IPS-18a (cell line): Measurements from ENCODE around the gene PTPRE.

Experiments used
- H3K27ac ChIP-seq: one replicate; pipeline ENCODE4 v1.5.1; 2013; ENCODE audit warnings: low read length
- H3K27me3 ChIP-seq: one replicate; pipeline ENCODE4 v1.6.1; 2013; ENCODE audit warnings: mild to moderate bottlenecking, low read length; ENCODE audit not compliant: control insufficient read depth, insufficient read depth
- H3K36me3 ChIP-seq: one replicate; pipeline ENCODE4 v1.6.1; 2013; ENCODE audit warnings: low read depth, low read length; ENCODE audit not compliant: control insufficient read depth
- H3K4me1 ChIP-seq: one replicate; pipeline ENCODE4 v1.6.1; 2013; ENCODE audit warnings: low read depth, low read length; ENCODE audit not compliant: control insufficient read depth
- H3K4me3 ChIP-seq: one replicate; pipeline ENCODE4 v1.5.1; 2013; ENCODE audit warnings: low read length
- H3K9ac ChIP-seq: one replicate; pipeline ENCODE4 v1.6.1; 2013; ENCODE audit warnings: mild to moderate bottlenecking, low read length, moderate library complexity
- H3K9me3 ChIP-seq: one replicate; pipeline ENCODE4 v1.6.1; 2013; ENCODE audit warnings: low read depth, low read length; ENCODE audit not compliant: control insufficient read depth

Gene PTPRE

DNA sequence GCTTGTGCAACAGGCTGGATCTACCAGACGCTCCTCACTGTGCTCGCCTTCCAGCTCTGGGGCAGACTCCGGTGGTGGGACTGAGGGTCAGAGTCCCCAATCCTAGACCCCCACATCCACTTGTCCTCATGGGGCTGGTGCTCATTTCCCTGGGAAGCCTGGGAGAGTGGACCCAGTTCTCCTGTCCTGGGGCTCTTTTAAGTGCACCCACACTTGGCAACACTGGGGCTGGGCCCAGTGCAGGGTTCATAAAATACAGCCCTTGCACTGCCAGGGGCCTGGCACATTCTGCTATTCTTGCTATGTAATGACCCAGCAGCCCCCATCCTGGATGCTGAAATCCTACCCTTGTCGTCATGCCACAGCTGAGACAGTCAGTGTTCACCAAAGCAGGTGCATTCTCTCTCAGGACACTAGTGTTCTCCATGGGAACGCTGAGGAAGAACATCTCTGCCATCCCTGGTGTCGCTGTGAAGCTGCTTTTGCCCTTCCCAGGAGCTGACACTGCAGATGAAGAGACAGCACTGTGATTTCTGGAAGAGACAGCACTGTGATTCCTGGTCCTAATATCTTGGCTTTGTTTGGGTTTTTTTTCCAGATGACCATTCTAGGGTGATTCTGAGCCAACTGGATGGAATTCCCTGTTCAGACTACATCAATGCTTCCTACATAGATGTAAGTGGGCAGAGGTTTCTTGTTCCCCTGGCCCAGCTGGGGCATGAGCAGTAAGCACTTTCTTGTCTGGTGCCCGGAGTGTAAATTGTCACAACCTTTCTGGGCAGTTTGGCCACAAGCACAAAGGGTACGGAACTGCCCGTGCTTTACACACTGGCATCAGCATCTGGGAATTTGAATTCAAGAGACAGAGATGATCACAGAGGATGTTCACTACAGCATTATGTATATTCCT is 153.7 kb downstream of the PTPRE start:
- no peaks in the 10 kb centered on the region for H3K27me3 ChIP-seq
- peaks cover 22% of the 10 kb centered on the region for H3K4me1 ChIP-seq
- H3K9ac ChIP-seq = no peak overlapping the region
- H3K4me3 ChIP-seq = no peak overlapping the region
- H3K9me3 ChIP-seq = no peaks in the 10 kb centered on the region
- no peaks in the 10 kb centered on the region for H3K36me3 ChIP-seq
- H3K27ac ChIP-seq = no peak overlapping the region

- H3K9me3 ChIP-seq = no peaks in the 10 kb centered on the region
- no peak overlapping the region for H3K9ac ChIP-seq
- peaks cover 22% of the 10 kb centered on the region for H3K4me1 ChIP-seq
- H3K4me3 ChIP-seq = no peak overlapping the region
- no peaks in the 10 kb centered on the region for H3K27me3 ChIP-seq
- no peaks in the 10 kb centered on the region for H3K36me3 ChIP-seq
- H3K27ac ChIP-seq = no peak overlapping the region
These were observed 154.7 kb downstream of the PTPRE start for GRCh38 chr10:128061306-128062300.

- Histone ChIP-seq H3K9ac (no peak overlapping the region), H3K4me3 (no peak overlapping the region)
These were observed 155.5 kb downstream of the PTPRE start for GRCh38 chr10:128062331-128062880.

DNA sequence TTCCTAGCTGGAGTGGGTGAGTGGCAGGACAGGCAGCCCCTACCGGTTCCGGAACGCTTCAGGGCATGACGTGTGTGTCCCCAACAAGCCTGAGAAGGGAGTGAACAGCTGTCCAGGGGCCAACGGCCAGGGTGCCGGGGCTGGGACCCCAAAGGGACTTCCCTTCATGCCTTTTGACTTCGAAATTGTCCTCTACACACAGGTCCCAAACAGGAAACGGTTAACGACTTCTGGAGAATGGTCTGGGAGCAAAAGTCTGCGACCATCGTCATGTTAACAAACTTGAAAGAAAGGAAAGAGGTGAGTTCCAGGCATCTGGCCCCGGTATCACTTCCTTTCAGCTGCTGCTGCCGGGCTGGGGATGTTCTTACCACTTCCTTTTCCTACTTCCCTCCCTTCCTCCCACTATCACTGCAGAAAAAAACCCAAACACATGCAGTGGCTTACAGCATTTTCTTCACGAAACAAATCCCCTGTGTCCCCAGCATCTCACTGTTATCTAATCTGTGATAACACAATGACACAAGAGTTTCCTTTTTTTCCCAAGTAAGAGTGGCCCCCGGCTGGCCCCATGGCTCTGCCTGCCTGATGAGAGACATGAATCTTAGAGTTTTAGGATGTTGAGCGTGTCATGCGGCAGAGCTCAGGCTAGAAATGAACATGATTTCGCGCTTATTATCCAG is 156.1 kb downstream of the PTPRE start:
- Histone ChIP-seq H3K4me3 (no peak overlapping the region), H3K36me3 (no peaks in the 10 kb centered on the region), H3K9me3 (no peaks in the 10 kb centered on the region), H3K4me1 (peaks cover 22% of the 10 kb centered on the region), H3K9ac (no peak overlapping the region), H3K27me3 (no peaks in the 10 kb centered on the region), H3K27ac (no peak overlapping the region)

More at GRCh38 chr10:128062331-128062880, 155.5 kb downstream of the PTPRE start:
- no peaks in the 10 kb centered on the region for H3K36me3 ChIP-seq
- peaks cover 22% of the 10 kb centered on the region for H3K4me1 ChIP-seq
- H3K9me3 ChIP-seq = no peaks in the 10 kb centered on the region
- no peaks in the 10 kb centered on the region for H3K27me3 ChIP-seq
- no peak overlapping the region for H3K27ac ChIP-seq

- no peaks in the 10 kb centered on the region for H3K36me3 ChIP-seq
- no peaks in the 10 kb centered on the region for H3K9me3 ChIP-seq
- no peak overlapping the region for H3K4me3 ChIP-seq
- H3K27me3 ChIP-seq = no peaks in the 10 kb centered on the region
- no peak overlapping the region for H3K9ac ChIP-seq
- H3K27ac ChIP-seq = no peak overlapping the region
- H3K4me1 ChIP-seq = peaks cover 22% of the 10 kb centered on the region
These were observed 156.8 kb downstream of the PTPRE start for GRCh38 chr10:128063736-128064107.

DNA sequence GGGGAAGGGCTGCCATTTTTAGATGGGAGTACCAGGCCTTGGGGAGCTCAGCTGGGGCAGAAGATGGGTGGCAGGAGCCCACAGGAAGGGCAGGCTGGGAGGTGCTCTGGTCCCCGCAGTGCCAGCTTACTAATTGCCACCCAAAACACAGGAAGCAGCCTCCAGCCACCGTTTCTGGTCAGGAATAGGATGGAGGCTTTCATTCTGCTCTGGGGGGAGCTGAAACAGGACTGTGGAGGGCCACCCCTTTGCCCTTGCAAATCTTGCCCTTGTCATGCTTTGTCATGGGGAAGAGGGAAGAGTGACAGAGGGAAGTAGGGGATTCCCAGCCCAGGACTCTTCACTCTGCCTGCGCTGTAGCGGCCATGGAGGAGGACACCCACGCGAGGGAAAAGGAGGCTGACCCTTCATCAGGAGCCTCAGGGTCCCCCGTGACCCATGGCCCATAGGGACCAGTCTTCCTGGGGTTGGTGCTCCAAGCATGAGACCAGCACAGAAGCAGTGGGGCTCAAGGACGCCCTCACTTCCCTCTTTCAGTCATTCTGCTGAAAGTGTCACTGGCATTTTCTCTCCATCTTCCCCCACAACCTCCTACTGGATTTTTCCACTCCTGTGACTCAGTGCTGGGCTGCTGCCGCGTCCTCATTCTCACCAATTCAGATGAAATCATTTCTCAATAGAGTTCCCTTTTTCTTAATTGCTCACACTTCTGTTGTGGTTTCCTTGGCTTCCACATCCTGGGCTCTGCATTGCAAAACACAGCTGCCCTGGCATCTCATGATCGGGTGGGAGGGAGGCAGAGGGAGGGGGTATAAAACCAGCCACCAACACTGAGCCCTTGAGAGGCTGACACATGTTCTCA is 157.4 kb downstream of the PTPRE start:
- Histone ChIP-seq H3K36me3 (no peaks in the 10 kb centered on the region), H3K9me3 (no peaks in the 10 kb centered on the region), H3K27me3 (no peaks in the 10 kb centered on the region), H3K27ac (no peak overlapping the region), H3K4me3 (no peak overlapping the region), H3K4me1 (peaks cover 22% of the 10 kb centered on the region), H3K9ac (no peak overlapping the region)

DNA sequence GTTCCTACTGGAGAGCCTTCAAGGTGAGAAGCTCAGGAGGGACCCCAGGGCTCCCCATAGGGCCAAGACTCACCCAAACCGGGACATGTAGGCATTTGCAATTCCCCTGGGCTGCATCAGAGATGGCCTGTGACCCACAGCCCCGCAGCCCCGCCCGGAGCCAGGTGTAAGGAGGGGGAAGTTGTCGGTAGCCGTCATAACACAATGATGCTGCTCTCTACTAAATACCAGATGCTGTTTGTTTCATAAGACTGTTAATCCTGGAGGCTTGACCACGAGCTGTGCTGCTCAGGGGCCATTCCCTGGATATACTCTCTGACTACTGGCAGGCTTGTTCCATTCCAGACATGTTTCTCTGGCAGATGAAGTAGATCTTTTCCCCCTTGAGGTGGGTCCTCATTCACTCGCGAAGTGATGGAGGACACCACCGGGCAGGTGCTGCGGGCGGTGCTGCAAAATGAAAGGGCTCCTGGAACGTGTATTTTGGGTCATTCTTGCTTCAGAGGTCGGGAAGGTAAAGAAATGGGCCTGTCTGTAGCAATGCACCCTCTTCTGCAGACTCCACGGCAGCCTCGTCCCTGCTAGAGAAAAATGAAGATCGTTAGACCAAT is 158.2 kb downstream of the PTPRE start:
- no peak overlapping the region for H3K27ac ChIP-seq
- H3K9me3 ChIP-seq = no peaks in the 10 kb centered on the region
- H3K27me3 ChIP-seq = no peaks in the 10 kb centered on the region
- H3K36me3 ChIP-seq = no peaks in the 10 kb centered on the region
- H3K4me1 ChIP-seq = peaks cover 22% of the 10 kb centered on the region
- no peak overlapping the region for H3K4me3 ChIP-seq
- H3K9ac ChIP-seq = no peak overlapping the region

DNA sequence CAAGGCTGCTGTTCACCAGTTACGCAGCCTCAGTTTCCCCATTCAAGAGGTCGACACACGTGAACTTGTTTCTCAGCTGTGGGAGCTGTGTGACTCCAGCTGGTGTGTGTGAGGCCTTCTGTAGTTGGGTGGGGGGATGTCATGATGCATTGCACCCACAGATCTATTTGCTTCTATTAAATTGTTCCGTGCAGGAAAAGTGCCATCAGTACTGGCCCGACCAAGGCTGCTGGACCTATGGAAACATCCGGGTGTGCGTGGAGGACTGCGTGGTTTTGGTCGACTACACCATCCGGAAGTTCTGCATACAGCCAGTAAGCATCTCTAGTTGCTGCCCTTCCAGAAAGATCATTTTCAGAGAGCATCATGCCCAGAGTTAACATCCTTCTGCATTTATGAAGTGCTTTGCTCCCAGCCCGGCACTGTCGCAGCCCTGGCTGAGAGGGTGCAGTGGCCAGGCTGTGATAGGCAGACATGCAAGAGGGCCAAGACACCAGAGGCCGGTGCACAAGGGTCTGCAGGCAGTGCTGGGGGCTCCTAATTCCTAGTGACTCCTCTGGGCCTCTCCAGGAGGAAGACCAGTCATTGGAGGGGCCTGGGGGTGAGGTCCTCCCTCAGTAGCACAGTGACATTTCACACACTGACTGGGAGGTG is 159.1 kb downstream of the PTPRE start:
- no peak overlapping the region for H3K9ac ChIP-seq
- no peaks in the 10 kb centered on the region for H3K9me3 ChIP-seq
- H3K4me1 ChIP-seq = peaks cover 22% of the 10 kb centered on the region
- no peaks in the 10 kb centered on the region for H3K36me3 ChIP-seq
- no peak overlapping the region for H3K4me3 ChIP-seq
- H3K27ac ChIP-seq = no peak overlapping the region
- no peaks in the 10 kb centered on the region for H3K27me3 ChIP-seq

GRCh38 chr10:128066870-128067382 is 160.0 kb downstream of the PTPRE start:
- Histone ChIP-seq H3K4me3 (no peak overlapping the region), H3K27me3 (no peaks in the 10 kb centered on the region), H3K9me3 (no peaks in the 10 kb centered on the region), H3K27ac (no peak overlapping the region), H3K36me3 (no peaks in the 10 kb centered on the region), H3K9ac (no peak overlapping the region), H3K4me1 (peaks cover 22% of the 10 kb centered on the region)
